ENCODE data around the gene ATP6V0A4. TPM values are rescaled to one million over a fixed set of nuclear protein-coding genes. Genes with fewer than 3 reads are reported as not detected.

Gene ATP6V0A4
- total RNA-seq, 1 donor = under 0.01 TPM

DNA sequence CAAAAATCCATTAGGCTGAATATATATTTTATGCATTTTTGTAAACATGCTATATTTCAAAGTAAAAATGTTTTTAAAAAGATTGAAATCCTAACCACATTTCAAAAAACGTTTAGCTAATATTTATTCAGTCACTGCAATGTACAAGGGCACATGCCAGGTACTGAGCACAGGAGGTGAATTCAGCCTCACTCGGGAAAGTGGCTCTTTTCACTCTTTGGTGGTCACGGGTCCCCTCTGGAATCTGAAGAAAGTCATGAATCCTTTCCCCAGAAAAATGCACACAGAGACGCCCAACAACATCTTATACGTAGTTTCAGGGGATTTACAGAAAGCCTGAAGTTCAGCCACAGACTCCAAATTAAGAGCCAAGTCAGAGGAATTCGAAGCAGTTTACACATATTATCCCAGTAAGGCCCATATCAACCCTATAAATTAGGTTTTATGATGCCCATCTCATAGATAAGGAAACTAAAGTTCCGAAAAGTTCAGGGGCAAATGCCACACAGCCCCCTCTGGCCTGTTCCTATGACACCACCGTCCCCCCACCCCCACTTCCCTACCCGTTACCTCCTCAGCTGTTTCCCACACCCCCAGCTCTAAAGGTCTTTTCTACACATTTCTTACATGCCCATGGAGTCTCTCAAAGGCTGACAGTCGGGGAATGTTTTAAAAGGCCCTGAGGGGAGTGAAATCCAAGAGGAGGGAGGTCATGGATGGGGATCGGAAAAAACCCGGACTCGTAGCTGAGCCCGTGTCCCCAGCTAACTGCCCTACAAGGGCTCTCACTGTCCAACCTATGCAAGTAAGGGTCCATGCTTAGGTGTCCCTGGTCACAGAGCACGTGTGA lies 87.2 kb downstream of the ATP6V0A4 start:
- peak; percentile 41 for DNase-seq (ENCODE audit: low read depth)
- no peak overlapping the region for H3K4me3 ChIP-seq (ENCODE audit: low read depth, low read length)
- no peak for TF ChIP-seq CTCF (IDR thresholded peaks at IDR 0.05; ENCODE audit: insufficient read depth, low read depth, low read length)

GRCh38 chr7:138705167-138705566 lies 92.8 kb downstream of the ATP6V0A4 start:
- H3K4me3 ChIP-seq (ENCODE audit: low read depth, low read length) = no peak overlapping the region
- no peak for DNase-seq (ENCODE audit: low read depth)
- no peak for TF ChIP-seq CTCF (IDR thresholded peaks at IDR 0.05; ENCODE audit: insufficient read depth, low read depth, low read length)

DNA sequence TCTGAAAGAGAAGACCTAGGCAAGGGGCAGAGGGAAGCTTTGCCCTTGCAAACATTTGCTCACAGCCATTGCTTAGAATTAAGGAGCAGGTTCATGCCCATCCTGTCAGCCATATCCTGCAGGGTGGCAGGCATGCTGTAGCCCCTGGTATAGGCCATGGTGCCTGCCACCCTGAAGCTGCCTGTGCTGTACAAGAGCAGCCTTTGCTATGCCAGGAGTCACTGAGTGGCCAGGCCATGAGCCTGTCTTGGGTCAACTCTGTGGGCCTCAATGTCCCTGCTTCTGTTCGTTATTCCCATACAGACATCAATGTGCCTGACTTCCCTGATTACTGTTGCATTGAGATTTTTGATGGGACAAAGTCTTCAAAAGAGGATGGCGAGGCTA lies 96.5 kb downstream of the ATP6V0A4 start:
- no peak for DNase-seq (ENCODE audit: low read depth)
- TF ChIP-seq CTCF (IDR thresholded peaks at IDR 0.05; ENCODE audit: insufficient read depth, low read depth, low read length) = no peak
- no peak overlapping the region for H3K4me3 ChIP-seq (ENCODE audit: low read depth, low read length)

DNA sequence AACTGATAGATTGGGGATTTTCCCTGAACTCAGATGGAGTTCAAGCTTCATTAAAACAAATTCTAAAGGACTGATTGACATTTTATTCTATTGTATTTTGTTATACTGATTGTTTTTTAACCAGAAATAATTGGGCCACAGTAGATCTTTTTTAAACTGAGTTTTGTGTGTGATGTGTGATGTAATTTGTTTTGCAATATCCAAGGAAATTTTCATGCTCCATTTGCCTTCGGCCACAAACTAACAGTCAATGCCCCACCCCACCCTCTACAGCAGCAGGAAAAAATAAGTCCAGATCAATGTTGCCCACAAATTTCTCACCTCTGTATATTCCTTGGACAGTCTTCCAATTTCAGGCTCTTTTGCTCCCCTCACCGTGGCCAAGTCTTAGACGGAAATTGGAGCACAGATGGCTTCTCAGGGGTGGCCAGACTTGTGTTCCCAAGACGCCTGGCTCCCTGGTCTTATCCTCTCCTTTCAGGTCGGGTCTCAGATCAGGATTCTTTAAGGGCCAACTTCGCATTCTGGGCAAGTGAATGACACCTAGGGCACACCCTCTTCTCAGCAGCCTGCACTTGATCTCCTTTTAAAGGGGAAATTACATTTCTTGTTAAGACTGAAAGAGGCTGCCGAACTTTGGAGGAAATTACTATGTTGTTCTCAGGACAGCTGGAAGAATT lies 97.0 kb downstream of the ATP6V0A4 start, which contains the start of gene SVOPL:
TSS of gene SVOPL (minus strand) at position 506 of the 680 bp plus-strand sequence. CDS start 22,317 bp downstream, outside the sequence.
- no peak for DNase-seq (ENCODE audit: low read depth)
- no peak within 1 kb of the TSS for H3K4me3 ChIP-seq (ENCODE audit: low read depth, low read length)
- no peak for TF ChIP-seq CTCF (IDR thresholded peaks at IDR 0.05; ENCODE audit: insufficient read depth, low read depth, low read length)

DNA sequence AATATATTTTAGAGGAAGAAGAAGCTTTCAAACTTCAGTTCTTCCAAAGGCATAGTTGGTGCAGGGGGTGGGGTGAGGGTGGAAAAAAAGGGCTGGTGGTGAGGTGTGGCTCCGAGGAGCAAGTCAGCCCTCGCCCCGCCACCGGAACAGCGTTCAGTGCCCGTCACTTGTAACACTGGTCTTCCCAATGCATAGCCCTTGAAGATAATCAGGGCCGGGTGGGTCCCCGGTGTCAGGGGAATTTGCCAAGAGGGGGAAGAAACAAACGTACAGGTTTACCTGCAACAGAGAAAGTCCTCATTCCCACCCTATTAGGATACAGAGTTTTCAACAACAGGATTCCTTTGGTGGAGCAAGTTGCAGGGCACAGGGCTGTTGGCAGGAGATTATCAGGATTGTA lies 98.3 kb downstream of the ATP6V0A4 start:
- TF ChIP-seq CTCF (IDR thresholded peaks at IDR 0.05; ENCODE audit: insufficient read depth, low read depth, low read length) = no peak
- no peak overlapping the region for H3K4me3 ChIP-seq (ENCODE audit: low read depth, low read length)
- no peak for DNase-seq (ENCODE audit: low read depth)

DNA sequence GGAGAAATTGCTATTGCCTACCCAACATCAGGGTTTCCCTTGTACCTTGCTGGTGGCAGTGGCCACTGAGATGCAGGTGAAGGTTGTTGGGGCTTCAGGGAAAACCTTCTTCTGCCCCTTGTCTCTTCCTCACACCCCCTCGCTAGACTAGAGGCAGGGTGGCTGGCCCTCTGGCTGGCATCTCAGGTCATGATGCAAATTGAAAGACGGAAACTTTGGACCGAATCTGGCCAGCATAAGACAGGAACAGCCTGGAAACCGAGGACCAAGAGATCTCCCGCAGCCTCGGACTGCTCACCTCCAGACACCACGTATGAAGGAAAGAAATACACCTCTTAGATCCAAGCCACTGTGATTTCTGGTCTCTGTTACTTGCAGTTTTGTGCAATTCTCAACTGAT lies 99.7 kb downstream of the ATP6V0A4 start:
- H3K4me3 ChIP-seq (ENCODE audit: low read depth, low read length) = no peak overlapping the region
- no peak for DNase-seq (ENCODE audit: low read depth)
- no peak for TF ChIP-seq CTCF (IDR thresholded peaks at IDR 0.05; ENCODE audit: insufficient read depth, low read depth, low read length)
